GM18507 (cell line): Measurements from ENCODE around the gene RPS28.
"Not testable (repeated sequence)": the region's sequence is repeated elsewhere in the genome, so short reads cannot be mapped to it uniquely, and the experiment has no call there.

ENCODE experiments used
- DNase-seq: peaks from one replicate; pipeline ENCODE4 v3.0.0; 2011; ENCODE audit warnings: low read depth; ENCODE audit not compliant: insufficient read length; ENCODE audit errors: extremely low spot score
- FAIRE-seq: peaks from 2 replicates; lab custom pipeline; 2011; peaks lifted over from hg19 to GRCh38; lab: Jason Lieb, UNC

The RPS28 gene

DNA sequence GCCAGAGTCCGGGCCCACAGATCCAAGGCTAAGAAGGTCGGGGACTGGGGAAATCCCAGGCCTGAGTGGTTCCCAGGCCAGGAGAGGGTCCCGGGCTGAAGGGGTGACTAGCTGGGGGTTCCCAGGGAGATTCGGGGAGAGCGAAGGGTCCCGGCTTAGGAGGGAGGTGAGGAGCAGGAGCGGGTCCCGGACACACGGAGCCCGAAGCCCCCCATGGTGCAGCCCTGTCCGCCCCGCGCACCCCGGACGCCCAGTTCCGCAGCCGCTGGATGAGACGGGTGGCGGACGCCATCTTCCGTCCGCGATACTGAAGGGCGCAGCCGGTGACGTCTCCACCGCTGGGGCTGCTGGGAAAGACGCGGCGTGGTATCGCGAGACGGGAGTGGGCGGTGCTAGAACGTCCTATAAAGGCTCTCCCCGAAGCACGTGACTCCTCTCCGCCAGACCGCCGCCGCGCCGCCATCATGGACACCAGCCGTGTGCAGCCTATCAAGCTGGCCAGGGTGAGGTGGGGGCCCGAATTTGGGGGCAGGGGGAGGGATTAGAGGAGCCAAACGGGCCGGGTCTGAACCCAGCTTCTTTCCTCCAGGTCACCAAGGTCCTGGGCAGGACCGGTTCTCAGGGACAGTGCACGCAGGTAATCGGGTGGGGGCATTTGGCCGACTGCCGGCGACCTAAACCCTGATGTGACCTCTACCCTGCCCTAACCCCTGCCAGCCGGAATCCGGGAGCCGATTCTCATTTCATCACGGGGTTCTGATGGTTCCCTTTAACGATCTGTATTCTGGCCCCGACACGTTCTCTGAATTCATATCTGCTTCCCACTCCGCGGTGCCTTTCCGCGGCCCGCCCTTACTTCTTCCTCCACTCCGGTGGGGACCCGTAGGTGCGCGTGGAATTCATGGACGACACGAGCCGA lies at the start of gene RPS28, which contains the start of gene NDUFA7:
Gene RPS28, plus strand, starts transcription at position 430 of the 919 bp plus-strand sequence. Its CDS starts 35 bp downstream, at position 465.
Gene NDUFA7, minus strand, starts transcription at position 309 of the 919 bp plus-strand sequence. Its CDS starts 17 bp downstream, at position 292.
- DNase-seq (peak; percentile 97), FAIRE-seq (peak; percentile 86)

DNA sequence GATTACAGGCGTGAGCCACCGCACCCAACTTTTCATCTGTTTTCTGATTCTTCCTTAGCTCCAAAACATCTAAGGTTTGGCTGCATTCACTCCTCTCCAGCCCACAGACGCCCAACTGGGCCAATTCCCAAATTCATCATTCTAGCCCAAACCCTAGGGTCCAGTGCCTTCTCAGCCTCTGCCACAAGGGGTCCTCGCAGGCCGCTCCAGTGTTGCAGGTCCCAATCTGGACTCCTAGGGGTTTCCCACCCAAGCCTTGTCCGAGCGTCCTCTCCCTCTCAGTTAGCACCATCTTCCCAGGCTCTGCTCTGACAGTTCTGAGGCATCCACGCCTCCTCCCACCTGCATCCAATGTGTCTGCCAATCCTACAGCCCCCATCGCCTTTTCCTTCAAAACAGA lies 44.8 kb upstream of the RPS28 start:
- not testable (repeated sequence) for DNase-seq
- FAIRE-seq, result peak; percentile 63

DNA sequence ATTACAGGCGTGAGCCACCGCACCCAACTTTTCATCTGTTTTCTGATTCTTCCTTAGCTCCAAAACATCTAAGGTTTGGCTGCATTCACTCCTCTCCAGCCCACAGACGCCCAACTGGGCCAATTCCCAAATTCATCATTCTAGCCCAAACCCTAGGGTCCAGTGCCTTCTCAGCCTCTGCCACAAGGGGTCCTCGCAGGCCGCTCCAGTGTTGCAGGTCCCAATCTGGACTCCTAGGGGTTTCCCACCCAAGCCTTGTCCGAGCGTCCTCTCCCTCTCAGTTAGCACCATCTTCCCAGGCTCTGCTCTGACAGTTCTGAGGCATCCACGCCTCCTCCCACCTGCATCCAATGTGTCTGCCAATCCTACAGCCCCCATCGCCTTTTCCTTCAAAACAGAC lies 30.0 kb upstream of the RPS28 start:
- not testable (repeated sequence) for DNase-seq
- peak; percentile 93 for FAIRE-seq

DNA sequence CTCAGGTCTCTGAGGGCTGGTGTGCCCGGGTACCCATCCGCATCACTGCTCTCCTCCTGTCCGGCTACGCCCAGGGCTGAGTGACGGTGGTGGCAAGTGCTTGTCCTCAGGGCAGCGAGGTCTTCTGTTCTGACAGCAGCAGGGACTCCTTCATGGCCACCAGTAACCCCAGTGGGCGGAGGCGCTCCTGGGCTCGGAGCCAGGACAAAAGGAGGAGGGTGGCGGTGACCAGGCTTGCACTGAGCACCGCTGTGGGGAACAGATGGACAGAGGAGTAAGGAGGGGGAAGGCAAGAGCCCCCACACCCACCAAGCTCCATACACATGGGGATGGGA lies 19.0 kb upstream of the RPS28 start:
- DNase-seq, result no peak
- no peak for FAIRE-seq

DNA sequence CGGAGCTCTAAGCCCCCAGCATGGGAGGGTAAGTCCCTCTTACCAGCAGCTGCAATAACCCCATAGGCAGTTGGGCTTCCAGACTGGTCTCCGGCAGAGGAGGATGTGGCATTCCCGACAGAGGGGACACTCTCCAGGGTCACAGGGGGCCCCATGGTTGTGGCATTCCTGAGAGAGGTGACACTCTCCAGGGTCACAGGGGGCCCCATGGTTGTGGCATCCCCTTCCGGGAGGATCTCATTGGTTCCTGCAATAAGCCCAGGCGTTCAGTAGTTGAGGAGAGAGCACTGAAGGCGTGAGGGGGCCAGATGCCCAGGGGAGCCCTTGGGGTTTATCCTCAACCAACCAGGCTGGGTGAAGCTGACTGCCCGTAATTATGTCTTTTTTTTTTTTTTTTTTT lies 18.6 kb upstream of the RPS28 start:
- FAIRE-seq (no peak), DNase-seq (no peak)

DNA sequence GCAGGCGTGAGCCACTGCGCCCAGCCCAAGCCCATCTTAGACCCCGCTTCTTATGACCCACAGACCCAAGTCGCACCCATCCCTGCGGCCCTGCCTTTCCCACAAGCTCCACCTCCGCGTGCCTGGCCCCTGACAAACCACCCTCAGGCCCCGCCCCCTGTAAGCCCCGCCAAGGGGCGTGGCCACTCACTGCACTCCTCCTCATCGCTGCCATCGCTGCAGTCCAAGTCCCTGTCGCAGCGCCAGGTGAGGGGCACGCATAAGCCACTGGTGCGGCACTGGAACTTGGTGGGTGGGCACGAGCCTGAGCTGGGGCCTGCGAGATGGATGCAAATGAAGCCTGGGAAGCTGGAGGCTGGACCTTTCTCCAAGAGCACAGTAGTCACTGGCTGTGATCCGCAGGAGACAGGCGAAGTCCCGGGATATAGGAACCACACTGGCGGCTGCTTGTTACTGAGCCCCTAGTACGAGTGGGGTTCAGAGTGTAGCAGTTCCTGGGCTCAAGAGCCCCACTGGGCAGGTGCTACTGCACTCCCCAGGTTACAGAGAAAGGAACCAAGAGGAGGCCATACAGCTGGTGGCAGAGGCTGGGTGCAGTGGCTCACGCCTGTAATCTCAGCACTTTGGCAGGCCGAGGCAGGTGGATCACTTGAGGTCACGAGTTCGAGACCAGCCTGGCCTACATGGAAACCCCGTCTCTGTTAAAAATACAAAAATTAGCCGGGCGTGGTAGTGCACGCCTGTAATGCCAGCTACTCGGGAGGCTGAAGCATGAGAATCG lies 16.3 kb upstream of the RPS28 start:
- FAIRE-seq (no peak), DNase-seq (no peak)

DNA sequence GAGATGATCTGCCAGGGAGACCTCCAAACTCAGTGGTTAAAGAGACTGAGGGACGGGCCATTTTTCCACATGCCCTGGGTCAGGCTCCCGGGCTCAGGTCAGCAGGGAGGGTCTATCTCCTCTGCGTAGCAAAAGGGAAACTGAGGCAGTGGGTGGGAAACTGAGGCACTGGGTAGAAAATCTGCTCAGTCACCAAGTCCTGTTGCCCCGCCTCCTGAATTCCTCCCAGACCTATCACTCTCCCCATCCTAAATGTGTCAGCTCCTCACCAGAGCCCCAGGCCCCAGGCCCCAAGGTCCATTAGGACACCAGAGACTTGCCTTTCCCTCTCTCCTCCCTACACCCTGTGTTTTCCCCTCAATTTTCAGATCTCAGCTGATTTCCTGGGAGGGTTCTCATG lies 15.5 kb upstream of the RPS28 start:
- no peak for DNase-seq
- no peak for FAIRE-seq

DNA sequence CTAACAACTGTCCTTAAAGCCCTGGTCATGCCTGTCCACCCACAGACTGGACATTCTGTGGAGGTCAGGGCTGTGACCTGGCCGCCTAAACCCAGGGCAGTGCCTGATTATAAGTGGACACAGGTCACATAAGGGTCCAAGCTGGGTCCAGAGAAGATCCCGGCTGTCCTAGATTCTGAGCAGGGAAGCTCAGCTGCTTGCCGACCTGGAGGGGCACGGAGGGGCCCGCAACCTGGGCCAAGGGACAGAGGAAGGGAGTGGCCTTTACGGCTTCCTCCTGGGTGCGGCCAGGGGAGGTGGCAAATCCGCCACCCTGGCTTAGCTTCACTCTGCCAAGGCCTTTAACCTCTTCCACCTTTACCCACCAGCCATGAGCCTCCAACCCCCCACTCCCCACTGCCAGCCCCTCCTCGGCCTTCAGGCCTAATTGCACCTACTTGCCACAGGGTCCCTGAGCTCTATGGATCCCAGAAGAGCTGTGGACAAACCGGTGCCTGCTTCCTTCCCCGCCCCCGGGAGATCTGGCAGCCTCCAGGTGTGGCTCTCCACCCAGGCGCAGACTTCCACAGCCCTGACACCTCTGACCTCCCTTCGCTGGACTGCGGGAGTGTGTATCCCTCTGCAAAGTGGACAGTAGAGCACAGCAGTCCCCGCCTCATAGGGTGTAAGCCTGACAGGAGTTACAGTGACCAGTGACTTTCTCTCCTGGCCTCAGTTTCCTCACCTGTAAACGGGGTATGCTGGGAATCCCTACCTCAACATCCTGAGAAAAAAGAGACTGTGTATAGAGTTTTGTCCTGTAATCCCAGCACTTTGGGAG lies 14.9 kb upstream of the RPS28 start:
- DNase-seq (no peak), FAIRE-seq (no peak)

DNA sequence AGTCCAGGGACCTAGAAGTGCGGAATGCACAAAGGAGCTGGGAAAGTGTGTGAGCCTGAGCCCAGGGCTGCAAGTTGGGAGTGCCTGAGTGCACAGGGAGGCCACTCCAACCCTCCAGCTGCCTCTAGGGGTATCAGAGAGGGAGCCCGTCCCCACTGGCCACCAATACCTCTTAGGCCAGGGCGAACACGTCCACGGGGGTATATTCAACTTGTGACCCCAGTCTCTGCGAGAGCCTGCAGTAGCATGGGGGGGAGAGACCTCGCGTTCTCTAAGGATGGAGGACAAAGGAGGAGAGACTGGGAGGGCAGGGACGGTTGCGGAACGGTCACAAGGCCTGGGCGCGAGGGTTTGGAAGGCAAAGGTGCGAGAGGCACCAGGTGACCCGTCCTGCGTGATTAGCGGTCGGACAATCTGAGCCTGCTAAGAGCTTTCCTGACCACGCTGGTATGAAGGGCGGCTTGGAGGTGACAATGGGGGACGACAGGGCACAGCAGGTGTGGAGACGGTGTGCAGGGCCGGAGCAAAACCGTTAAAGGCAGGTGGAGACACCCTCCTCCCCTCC lies 13.8 kb upstream of the RPS28 start:
- DNase-seq, result no peak
- FAIRE-seq, result no peak

DNA sequence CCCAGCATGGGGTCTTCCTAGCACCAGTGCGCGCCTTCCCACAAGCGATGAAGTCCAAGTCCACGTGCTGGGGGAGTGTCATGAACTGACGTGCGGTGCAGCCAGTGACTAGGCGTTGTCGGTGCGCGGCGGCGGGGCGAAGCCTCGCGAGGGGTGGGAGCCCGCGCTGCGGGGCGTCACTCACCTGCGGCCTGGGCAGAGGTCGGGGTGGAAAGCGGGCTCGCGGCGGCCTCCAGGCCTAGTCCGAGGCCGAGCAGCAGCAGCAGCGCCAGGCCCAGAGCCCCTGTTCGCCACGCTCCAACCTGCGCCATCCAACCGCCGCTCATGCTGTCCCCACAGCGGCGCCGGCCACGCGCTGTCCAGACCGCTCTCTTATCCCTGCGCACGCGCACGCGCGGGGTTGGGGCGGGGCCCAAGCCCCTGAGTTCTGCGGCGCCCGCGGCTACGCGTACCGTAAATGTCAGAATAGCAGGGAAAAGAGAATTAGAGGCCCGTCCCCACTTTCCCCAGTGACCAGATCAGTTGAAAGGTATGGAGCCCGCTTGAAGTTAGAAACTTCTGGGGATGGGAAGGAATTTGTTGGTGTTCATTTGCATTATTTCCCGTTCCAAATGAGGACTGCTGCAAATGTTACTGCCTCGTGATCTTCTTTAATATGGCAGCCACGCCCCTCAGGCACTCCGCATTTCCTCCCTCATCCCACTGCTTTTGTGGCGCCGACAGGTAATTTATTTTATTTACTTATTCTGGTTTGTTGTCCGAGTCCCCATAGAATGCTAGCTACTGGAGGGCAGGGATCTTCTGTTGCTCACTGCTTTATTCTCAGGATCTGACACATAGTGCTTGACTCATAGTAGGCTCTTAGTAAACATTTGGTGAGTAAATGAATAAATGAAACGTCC lies 13.1 kb upstream of the RPS28 start, which contains the start of gene CD320:
Gene CD320, minus strand, starts transcription at position 394 of the 902 bp plus-strand sequence. Its CDS starts 68 bp downstream, at position 326.
- peak; percentile 92 for FAIRE-seq
- peak; percentile 89 for DNase-seq

DNA sequence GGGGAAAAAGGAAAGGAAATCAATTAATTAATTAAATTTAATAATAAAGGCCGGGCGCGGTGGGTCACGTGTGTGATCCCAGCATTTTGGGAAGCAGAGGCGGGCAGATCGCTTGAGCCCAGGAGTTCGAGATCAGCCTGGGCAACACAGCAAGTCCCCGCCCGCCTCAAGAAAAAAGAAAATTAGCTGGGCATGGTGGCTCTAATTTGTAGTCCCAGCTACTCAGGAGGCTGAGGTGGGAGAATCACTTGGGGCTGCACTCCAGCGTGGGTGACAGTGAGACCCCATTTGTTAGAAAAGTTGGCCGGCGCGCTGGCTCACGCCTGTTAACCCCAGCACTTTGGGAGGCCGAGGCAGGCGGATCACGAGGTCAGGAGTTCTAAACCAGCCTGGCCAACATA lies 12.4 kb upstream of the RPS28 start:
- FAIRE-seq, result no peak
- no peak for DNase-seq

DNA sequence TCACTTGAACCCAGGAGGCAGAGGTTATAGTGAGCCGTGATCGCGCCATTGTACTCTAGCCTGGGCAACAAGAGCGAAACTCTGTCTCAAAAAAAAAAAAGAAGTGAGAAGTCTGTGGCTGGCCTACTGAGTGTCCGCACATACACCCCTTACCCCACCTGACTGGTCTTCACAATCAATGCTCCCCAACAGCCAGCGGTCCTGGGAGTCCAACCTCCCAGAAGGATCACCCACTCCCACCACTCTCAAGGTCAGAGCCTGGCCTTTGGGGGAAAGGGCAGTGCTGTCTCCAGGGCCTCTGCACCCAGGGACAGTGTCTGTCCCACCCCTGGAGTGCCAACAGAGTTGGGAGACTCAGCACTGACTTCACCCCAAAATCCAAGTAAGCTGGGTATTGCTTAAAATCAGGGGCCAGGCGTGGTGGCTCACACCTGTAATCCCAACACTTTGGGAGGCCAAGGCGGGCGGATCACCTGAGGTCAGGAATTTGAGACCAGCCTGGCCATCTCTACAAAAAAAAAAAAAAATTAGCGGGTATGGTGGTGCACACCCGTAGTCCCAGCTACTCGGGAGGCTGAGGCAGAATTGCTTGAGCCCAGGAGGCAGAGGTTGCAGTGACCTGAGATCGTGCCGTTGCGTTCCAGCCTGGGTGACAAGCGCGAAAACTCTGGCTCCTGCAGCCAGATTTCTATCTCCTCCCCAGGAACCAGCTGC lies 10.8 kb upstream of the RPS28 start:
- FAIRE-seq, result no peak
- no peak for DNase-seq

DNA sequence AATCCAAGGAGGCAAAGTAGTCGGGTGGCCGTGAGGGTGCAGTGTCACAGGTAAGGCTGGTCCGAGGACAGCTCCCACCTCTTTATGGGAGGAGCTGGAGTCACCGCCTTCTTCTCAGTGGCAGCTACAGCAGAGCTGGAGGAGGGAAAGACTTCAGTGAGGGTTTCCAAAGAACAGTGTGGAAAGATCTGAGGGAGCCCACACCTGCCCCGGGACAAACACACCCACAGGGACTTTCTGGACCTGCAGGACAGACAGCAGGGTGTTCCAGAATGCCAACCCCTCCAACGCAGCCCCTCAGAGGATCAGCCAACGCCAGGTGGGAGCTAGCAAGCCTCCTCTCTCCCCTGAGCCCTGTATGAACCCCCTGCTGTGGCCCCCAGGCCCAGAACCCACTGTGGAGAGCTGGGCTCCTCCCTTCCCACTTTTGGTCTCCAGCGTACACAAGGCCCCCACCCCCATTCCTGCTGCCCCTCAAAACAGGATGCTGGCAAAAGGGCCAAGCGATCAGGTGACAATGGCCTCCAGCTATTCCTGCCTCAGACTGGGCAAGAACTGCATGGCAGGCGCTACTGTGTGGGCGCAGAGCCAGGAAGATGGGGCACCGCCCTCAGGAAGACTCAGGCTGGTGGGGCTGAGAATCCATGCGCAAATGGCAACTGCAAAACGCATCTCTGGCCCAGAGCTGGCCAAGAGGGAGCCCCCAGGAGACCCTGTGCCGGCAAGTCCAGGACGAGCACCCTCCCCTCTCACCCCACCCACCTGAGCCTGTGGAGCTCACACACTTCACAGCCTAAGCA lies 9.6 kb upstream of the RPS28 start:
- FAIRE-seq (no peak), DNase-seq (no peak)

DNA sequence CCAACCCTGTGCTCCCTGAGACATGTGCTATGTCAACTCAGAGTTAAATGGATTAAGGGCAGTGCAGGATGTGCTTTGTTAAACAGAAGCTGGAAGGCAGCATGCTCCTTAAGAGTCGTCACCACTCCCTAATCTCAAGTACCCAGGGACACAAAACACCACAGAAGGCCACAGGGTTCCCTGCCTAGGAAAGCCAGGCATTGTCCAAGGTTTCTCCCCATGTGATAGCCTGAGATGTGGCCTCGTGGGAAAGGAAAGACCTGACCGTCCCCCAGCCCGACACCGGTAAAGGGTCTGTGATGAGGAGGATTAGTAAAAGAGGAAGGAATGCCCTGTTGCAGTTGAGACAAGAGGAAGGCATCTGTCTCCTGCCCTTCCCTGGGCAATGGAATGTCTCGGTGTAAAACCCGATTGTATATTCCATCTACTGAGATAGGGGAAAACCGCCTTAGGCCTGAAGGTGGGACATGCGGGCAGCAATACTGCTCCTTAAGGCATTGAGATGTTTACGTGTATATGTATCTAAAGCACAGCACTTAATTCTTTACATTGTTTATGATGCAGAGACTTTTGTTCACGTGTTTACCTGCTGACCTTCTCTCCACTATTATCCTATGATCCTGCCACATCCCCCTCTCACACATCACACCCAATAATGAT lies 6.2 kb upstream of the RPS28 start:
- FAIRE-seq, DNase-seq: not testable (repeated sequence)

DNA sequence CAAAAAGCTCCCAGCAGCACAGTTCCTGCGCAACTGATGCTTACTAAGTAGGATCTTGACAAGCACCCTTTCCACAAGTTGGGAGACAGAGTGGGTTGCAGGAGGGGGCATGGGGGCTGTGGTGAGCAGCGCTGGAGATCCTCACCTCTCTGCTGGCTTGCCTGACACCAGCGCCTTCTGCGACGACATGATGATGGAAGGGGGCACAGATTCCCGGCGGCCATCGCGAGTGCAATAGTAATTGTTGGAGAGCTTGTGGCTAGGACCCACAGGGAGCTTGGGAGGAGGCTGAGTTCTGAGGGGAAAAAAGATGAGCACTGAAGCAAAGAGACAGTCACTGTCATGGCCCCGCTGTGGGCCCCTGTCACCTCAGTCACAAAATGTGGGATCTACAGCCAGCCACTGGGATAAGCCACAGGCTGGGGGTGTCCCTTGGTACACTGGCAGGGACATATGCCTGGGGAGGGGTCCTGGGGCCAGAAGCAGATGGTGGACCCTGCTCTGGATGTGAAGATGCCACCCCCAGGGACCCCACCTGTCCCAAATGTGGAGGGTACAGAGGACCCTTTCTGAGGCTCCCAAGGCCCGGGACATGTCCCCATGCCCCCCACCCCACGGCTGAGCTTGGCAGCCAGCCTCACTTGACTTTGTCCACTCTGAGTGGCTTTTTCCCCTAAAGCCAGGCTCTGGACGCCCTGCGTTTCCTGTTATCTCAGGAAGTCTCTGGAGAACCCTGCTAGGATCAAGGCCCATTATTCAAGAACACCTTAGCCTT lies 4.8 kb upstream of the RPS28 start:
- FAIRE-seq, result no peak
- no peak for DNase-seq

DNA sequence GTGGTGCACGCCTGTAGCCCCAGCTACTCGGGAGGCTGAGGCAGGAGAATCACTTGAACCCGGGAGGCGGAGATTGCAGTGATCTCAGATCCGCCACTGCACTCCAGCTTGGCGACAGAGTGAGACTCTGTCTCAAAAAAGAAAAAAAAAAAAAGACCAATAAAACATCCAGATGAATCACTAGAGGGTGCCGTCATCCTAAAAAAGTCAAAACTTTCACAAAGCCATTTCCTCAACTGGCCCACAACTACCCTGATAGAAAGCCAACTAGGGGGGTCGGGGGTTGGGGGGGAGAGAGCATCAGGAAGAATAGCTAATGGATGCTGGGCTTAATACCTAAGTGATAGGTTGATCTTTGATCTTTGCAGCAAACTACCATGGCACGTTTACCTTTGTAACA lies 2.5 kb upstream of the RPS28 start:
- not testable (repeated sequence) for DNase-seq, FAIRE-seq
